Stimulated activated naive B cell treated with anti-CD40 and anti-IgM and Interleukin-4, amounts not matched to agents 10 μg/mL and 1 μg/mL and 100 μg/mL, for 72 hours (primary cell): ENCODE data around the gene TNS3.

ENCODE experiments used
- ATAC-seq, 2 donors: fragments of 150-1000 bp; cut with Tn5 transposase; replicated peaks; 2 replicates each; pipeline ENCODE4 v1.10.0; 2021; ENCODE audit warnings: moderate library complexity in 1 of 2
- DNase-seq: peaks from one replicate; pipeline ENCODE4 v3.0.0; 2021
- H3K27ac Mint-ChIP-seq: one replicate; pipeline ENCODE4 v1.8.0; 2022; ENCODE audit warnings: mild to moderate bottlenecking, mixed read lengths
- H3K27me3 Mint-ChIP-seq, 2 donors: one replicate each; pipeline ENCODE4 v1.8.0; 2022; ENCODE audit warnings: mixed read lengths in 2 of 2
- H3K36me3 Mint-ChIP-seq, 2 donors: one replicate each; pipeline ENCODE4 v1.8.0; 2022; ENCODE audit warnings: mixed read lengths in 2 of 2, mild to moderate bottlenecking in 1 of 2
- H3K4me1 Mint-ChIP-seq, 2 donors: one replicate each; pipeline ENCODE4 v1.8.0; 2022; ENCODE audit warnings: mixed read lengths in 2 of 2, mild to moderate bottlenecking in 1 of 2
- H3K4me3 Mint-ChIP-seq, 2 donors: one replicate each; pipeline ENCODE4 v1.8.0; 2022; ENCODE audit warnings: mild to moderate bottlenecking in 2 of 2, mixed read lengths in 2 of 2, moderate library complexity in 1 of 2
- H3K9me3 Mint-ChIP-seq, 2 donors: one replicate each; pipeline ENCODE4 v1.8.0; 2022; ENCODE audit warnings: mixed read lengths in 2 of 2, mild to moderate bottlenecking in 1 of 2

Gene TNS3

DNA sequence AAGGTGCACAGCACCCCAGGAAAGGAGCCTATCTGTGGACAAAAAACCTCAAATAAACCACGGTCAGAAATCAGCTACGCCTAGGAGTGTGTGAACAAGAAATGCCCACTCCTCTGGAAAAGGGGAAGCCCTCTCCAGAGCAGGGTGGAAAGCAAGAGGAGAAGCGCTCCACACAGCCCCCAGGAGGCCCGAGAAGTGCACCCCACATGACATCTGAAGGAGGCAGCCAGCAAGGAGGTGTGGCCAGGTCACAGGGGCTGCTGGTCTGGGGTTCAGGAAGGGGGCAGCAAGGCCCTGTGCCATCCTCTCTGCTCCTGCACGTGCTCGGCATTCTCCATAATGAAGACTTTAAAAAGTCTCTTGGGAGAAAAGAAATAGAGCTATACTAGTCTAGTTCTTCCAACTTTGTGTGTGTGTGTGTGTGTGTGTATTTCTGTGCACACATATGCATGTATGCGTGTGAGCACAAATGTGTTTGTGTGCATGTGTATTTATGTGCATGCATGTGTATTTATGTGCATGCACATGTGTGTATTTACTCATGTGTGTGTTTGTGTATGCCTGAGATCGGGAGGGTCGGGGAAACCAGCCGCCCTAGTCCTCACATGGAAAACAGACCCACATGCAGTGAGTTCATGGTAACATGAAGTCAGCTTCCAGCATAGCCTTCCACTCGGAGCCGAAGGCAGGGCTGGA, 76.5 kb downstream of the TNS3 start:
- H3K4me3 Mint-ChIP-seq: no peak overlapping the region
- H3K27ac Mint-ChIP-seq: no peak overlapping the region
- peaks cover 0 to 4% of the 10 kb centered on the region in 2 donors for H3K36me3 Mint-ChIP-seq
- H3K27me3 Mint-ChIP-seq: no peaks in the 10 kb centered on the region
- no peak for DNase-seq
- no peaks in the 10 kb centered on the region for H3K9me3 Mint-ChIP-seq
- H3K4me1 Mint-ChIP-seq: peaks cover 6% of the 10 kb centered on the region in 2 donors
- ATAC-seq: no peak

GRCh38 chr7:47504551-47505311, 77.2 kb downstream of the TNS3 start:
- Mint-ChIP-seq H3K27me3 (no peaks in the 10 kb centered on the region), H3K27ac (no peak overlapping the region), H3K36me3 (peaks cover 0 to 3% of the 10 kb centered on the region in 2 donors), H3K9me3 (no peaks in the 10 kb centered on the region), H3K4me3 (no peak overlapping the region), H3K4me1 (peaks cover 6 to 11% of the 10 kb centered on the region in 2 donors)
- DNase-seq (no peak), ATAC-seq (no peak)

- H3K4me1 Mint-ChIP-seq: peaks cover 6 to 13% of the 10 kb centered on the region in 2 donors
- no peak overlapping the region for H3K27ac Mint-ChIP-seq
- H3K9me3 Mint-ChIP-seq: no peaks in the 10 kb centered on the region
- H3K27me3 Mint-ChIP-seq: no peaks in the 10 kb centered on the region
- DNase-seq: no peak
- no peak for ATAC-seq
- H3K4me3 Mint-ChIP-seq: no peak overlapping the region
- H3K36me3 Mint-ChIP-seq: no peaks in the 10 kb centered on the region
Observed at GRCh38 chr7:47503281-47503680, 78.6 kb downstream of the TNS3 start.

- ATAC-seq (no peak), DNase-seq (no peak)
- no peak overlapping the region for H3K27ac Mint-ChIP-seq
- H3K36me3 Mint-ChIP-seq: no peaks in the 10 kb centered on the region
- no peak overlapping the region for H3K4me3 Mint-ChIP-seq
- no peaks in the 10 kb centered on the region for H3K27me3 Mint-ChIP-seq
- peaks cover 14 to 21% of the 10 kb centered on the region in 2 donors for H3K4me1 Mint-ChIP-seq
- no peaks in the 10 kb centered on the region for H3K9me3 Mint-ChIP-seq
Observed at GRCh38 chr7:47502240-47502877, 79.6 kb downstream of the TNS3 start.

DNA sequence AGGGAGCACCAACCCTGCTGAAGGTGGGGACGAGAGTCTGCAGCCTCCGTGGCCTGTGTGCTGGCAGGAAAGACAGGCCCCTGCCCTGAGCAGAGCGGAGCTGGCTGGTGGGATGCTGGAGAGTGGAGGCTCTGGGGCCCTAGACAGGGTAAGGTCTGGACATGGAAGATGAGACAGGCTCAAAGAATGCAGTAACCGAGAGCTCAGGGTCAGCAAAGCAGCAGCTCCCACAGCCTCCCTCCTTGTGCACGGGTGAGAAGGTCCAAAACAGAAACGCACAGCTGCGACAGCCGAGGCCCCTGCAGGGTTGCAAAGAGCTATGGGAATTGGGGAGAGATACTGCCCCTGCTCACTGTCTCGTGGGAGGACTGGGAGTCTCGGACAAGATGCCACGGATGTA, 80.5 kb downstream of the TNS3 start:
- Mint-ChIP-seq H3K4me1 (peaks cover 19 to 28% of the 10 kb centered on the region in 2 donors), H3K36me3 (no peaks in the 10 kb centered on the region), H3K4me3 (no peak overlapping the region), H3K9me3 (no peaks in the 10 kb centered on the region), H3K27ac (no peak overlapping the region), H3K27me3 (no peaks in the 10 kb centered on the region)
- ATAC-seq: no peak
- no peak for DNase-seq

DNA sequence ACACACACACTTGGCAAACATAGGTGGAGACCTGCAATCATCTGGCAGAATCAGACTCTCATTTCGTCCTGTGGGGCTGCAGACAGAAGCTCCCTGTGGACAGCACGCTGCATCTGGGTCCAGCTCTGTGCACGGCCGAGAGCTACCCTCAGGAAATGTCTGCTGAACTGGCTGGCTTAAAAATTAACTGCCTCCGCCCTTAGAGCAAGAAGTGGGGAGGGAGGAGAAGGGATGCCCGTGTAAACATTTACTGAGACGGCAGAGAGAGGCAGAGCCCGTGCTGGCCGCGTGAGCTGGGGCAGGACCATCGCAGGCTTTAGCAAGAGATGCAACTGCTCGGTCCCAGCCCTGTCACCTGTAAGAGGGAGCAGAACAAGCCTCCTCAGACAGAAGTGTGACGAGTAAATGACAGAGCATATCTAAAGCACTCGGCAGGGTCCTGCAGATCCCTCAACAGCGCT, 81.8 kb downstream of the TNS3 start:
- Mint-ChIP-seq H3K9me3 (no peaks in the 10 kb centered on the region), H3K27ac (no peak overlapping the region), H3K4me3 (no peak overlapping the region), H3K36me3 (no peaks in the 10 kb centered on the region), H3K4me1 (peaks cover 32 to 40% of the 10 kb centered on the region in 2 donors), H3K27me3 (no peaks in the 10 kb centered on the region)
- ATAC-seq: no peak
- no peak for DNase-seq

- Mint-ChIP-seq H3K27me3 (no peaks in the 10 kb centered on the region), H3K9me3 (no peaks in the 10 kb centered on the region), H3K27ac (no peak overlapping the region), H3K4me1 (peaks cover 46 to 50% of the 10 kb centered on the region in 2 donors), H3K36me3 (no peaks in the 10 kb centered on the region), H3K4me3 (no peak overlapping the region)
- DNase-seq (no peak), ATAC-seq (no peak)
Observed at GRCh38 chr7:47498229-47499056, 83.5 kb downstream of the TNS3 start.

DNA sequence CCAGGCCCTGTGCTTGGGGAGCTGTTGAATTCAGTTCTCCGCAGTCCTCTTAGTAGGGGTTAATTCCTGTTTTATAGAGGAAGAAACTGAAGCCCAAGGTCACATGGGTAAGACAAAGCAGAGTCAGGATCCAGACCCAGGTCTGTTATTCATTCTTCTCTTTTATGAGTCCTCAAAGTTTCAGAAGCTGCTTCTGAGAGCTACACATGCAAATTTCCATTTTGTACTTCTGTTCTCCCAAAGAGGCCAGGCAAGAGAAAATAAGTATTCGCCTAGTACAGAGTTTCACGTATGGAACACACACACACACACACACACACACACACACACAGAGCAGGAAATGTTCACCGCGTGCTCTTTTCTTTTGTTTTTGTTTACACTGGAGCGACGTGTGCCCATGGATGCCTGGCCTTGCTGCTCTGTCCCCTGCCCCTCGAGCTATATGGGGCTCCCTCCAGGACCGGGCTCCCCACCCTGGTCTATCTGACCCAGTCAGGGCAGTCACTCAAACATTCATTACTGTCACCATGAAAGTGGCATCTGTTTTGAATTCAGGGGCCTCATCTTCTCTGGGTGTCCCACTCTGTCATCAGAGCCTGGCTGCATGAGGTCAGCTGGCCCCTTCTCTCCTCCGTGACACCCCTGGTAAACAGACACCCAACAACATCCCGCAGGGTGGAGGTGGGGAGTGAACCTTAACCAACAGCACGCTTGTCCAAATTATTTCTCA, 84.4 kb downstream of the TNS3 start:
- H3K27ac Mint-ChIP-seq: peak overlapping the region; percentile 93
- ATAC-seq (peak; percentile 94), DNase-seq (peak; percentile 44)
- peak overlapping the region; percentile 21 to 54 for H3K4me3 Mint-ChIP-seq
- no peaks in the 10 kb centered on the region for H3K27me3 Mint-ChIP-seq
- peaks cover 41 to 51% of the 10 kb centered on the region in 2 donors for H3K4me1 Mint-ChIP-seq
- H3K9me3 Mint-ChIP-seq: no peaks in the 10 kb centered on the region
- no peaks in the 10 kb centered on the region for H3K36me3 Mint-ChIP-seq

DNA sequence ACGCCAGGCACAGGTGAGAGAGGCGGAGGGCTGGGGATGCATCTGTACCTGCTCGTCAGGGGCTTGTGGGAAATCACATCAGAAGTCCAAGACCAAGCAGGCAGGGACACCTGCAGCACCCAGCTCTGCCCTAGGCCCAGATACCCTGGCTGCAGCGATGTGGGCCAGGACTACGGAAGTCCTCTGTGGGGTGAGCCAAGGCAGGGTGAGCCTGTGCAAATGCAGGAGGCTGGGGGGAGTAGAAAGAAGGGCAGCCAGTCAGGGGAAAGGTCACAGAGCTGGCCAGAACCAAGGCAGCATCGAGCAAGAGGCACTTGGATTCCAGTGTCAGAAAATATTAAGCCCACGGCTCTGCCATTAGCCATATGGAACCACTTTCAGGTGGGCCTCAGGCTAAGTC, 85.2 kb downstream of the TNS3 start:
- DNase-seq (no peak), ATAC-seq (no peak)
- H3K9me3 Mint-ChIP-seq: no peaks in the 10 kb centered on the region
- H3K36me3 Mint-ChIP-seq: no peaks in the 10 kb centered on the region
- peak overlapping the region in 1 of 2 donors; percentile 26 for H3K4me3 Mint-ChIP-seq
- H3K27ac Mint-ChIP-seq: no peak overlapping the region
- H3K27me3 Mint-ChIP-seq: no peaks in the 10 kb centered on the region
- H3K4me1 Mint-ChIP-seq: peaks cover 41 to 51% of the 10 kb centered on the region in 2 donors

GRCh38 chr7:47496056-47496665, 85.8 kb downstream of the TNS3 start:
- peak; percentile 11 to 31 for ATAC-seq
- Mint-ChIP-seq H3K27ac (peak overlapping the region; percentile 63), H3K9me3 (no peaks in the 10 kb centered on the region), H3K4me3 (peak overlapping the region; percentile 48 to 57), H3K27me3 (no peaks in the 10 kb centered on the region), H3K36me3 (no peaks in the 10 kb centered on the region), H3K4me1 (peaks cover 41 to 49% of the 10 kb centered on the region in 2 donors)
- no peak for DNase-seq

DNA sequence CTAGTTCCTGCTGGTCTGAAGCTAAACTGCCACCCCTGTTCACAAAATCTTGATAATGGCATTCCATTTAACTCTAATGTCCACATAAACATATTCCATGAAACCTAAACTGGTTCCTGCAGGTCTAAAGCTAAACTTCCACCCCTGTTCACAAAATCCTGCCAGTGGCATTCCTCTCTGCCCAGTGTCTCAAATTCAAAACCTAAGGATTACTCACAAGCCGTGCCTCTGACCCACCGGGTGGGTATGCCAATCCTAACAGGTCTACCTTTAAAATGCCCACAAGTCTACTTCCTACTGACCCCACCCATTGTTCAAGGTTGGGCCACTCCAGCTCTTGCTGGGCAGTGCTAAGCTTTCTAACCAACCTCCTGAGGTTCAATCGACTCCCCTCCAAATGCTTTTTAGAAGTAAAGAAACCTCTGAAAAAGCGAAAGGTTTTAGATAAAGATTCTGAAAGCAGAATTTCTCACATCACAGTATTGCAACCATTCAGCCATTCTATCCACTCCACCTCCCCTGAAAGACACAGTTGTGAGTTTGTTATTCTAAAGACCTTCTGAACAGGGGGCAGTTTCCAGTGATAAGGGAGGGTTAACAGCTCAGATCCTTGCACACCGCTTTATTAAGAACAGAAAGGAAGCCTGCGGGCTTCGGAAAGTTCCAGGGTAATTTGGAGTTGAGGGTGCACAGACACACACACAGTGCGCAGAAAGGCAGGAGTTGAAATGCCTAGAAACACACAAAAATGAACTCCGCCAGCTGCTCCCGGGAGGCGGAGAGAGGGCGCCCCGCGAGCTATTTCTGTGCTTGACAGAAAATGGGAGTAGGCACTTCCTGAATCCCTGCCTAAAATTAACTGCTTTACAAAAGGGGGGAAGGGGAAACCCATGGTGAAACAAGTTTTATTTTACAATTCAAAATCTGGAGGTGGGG, 87.7 kb downstream of the TNS3 start:
- ATAC-seq (no peak), DNase-seq (no peak)
- Mint-ChIP-seq H3K4me1 (peaks cover 41 to 42% of the 10 kb centered on the region in 2 donors), H3K36me3 (no peaks in the 10 kb centered on the region), H3K27me3 (no peaks in the 10 kb centered on the region), H3K9me3 (no peaks in the 10 kb centered on the region), H3K4me3 (peak overlapping the region; percentile 76 to 77), H3K27ac (peak overlapping the region; percentile 78)

- Mint-ChIP-seq H3K4me3 (no peak overlapping the region), H3K27me3 (no peaks in the 10 kb centered on the region), H3K9me3 (no peaks in the 10 kb centered on the region), H3K36me3 (no peaks in the 10 kb centered on the region), H3K27ac (peak overlapping the region; percentile 37), H3K4me1 (peaks cover 37 to 39% of the 10 kb centered on the region in 2 donors)
- DNase-seq (no peak), ATAC-seq (no peak)
Observed at GRCh38 chr7:47492716-47493325, 89.1 kb downstream of the TNS3 start.
